ENCODE data around the gene TRIM17.
A peak's percentile ranks its signal among the peaks of the same experiment; 100 is the strongest.
"Not testable (repeated sequence)": the region's sequence is repeated elsewhere in the genome, so short reads cannot be mapped to it uniquely, and the experiment has no call there.

TRIM17 gene

DNA sequence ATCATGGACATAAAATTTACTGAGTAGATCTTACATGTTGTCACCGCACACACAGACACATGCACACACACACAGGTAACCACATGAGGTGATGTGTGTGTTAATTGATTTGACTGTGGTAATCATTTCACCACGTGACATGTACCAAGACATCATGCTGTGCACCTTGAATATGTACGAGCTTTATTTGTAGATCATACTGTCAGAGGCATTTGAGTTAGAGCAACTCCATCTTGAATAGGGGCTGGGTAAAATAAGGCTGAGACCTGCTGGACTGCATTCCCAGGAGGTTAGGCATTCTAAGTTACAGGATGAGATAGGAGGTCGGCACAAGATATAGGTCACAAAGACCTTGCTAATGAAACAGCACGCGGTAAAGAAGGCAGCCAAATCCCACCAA lies 31.7 kb upstream of the TRIM17 start:
- DNase-seq = no peak

DNA sequence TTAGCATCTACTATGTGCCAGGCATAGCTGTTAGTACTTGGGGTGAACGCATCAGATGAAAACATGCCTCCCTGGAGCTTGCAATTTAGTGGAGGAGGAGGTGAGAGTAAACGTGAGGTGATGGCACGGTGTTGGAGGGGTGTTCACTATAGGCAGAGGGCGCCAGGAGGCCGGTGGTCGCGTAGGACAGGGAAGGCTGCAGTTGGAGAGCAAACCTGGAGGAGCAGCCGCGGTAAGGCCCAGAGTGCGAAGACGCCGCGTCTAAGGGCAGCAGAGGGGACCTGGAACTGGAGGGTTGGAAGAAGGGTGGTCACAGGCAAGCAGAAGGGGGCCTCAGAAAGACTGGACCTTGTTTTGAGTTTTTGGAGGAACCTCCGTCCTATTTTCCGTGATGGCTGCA lies 30.2 kb upstream of the TRIM17 start:
- DNase-seq = no peak

DNA sequence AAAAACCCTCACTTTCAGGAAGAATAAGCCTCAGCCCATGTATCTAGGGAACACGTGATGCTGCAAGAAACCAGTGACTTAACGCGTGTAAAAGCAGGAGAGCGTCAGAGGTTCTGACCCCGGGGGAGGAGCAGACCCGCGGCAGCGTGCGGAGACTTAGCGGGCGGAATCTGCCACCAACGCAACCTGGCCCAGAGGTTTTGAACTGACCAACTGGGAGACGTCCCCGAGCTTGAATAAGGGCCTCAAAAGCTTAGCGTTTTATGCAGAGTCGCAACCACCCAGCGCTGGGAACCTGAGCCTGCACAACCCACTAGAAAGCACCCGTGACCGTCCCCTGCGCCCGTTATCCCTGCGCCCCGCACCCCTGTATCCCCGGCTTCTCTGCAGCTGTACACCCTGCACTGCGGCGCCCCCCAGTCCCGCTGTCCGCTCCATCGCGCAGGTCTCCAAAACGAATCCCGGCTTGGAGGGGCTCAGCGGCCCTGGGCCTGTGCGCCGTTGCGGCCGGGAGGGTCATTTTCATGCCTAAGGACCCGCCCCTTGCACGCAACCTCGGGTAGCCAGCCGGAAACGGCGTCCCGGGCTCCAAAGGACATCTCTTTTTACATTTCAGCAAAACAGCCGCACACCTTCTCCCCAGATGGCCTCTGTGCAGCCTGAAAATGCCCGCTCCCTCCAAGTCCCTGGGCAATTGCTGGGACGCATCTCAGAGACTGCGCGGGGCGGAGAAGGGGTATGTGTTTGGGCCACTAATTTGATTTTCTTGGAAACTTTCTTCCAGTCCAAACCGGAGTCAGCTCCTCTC lies 29.4 kb upstream of the TRIM17 start:
- peak; percentile 37 for DNase-seq

DNA sequence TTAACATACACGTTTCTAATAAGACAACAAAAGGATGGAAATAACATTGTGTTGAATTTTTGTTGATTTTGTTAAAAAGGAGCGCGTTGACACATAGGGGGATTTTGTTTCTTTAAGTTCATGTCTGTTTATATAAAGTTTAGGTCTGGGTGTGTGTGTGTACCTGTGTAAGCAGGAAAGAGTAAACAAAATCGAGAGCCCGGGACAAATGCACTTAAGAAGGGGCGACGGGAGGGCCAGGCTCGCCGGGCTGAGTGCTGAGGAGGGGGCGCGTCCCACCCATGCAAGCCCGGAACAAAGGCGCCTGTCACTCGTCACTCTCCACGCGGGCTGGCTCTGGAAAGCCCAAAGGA lies 28.8 kb upstream of the TRIM17 start:
- no peak for DNase-seq

DNA sequence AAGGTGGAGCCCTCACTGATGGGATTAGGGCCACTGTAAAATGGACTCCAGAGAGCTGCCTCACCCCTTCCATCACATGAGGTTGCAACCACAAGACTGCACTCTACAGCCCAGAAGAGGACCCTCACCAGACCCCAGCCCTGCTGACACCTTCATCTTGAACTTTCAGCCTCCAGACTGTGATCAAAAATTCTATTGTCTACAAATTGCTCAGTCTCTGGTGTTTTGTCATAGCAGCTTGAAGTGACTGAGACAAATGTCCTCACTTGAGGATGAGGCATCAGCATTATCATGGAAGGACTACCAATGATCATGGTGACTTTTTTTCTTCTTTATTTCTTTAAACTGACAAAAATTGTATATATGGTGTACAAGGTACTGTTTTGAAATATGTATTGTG lies 26.7 kb upstream of the TRIM17 start:
- DNase-seq = no peak

DNA sequence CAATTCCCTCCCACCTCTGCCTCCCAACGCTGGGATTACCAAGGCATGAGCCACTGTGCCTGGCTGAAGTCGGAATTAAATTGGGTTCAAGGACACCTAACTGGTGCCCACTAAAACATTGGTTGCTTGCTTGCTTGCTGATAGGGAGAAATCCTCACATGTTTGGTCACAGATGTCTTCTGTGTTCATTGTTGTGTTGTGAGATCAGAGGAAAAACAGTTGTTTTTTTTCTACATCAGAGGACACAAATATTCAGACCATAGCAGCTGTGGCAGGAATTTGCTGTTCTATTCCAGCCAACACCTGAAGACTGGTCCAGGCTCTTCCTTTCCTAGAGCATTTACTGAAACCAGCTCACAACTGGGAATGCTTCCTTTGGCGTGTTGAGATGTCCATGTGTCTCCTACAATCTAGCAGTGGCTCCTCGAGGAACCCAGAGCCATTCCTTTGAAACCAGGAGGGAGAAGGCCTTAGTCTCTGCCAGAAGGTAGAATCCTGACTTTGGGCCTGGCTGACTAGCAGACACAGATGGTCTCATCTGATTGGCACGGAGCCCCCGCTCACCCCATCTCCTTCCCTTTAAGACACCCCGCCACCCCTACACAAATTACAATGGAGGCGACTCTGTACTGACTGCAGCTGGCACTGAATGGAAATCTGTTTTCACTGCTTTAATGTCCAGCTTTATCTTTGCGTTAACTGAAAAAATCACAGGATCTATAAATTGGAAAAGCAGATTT lies 24.3 kb upstream of the TRIM17 start:
- no peak for DNase-seq

DNA sequence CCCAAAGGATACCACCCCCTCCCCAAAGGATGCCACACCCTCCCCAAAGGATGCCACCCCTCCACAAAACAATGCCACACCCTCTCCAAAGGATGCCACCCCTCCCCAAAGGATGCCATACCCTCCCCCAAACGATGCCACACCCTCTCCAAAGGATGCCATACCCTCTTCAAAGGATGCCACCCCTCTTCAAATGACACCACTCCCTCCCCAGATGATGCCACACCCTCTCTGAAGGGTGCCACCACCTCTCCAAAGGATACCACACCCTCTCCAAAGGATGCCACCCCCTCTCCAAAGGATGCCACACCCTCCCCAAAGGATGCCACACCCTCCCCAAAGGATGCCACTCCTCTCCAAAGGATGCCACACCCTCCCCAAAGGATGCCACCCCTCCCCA lies 21.6 kb upstream of the TRIM17 start:
- no peak for DNase-seq

DNA sequence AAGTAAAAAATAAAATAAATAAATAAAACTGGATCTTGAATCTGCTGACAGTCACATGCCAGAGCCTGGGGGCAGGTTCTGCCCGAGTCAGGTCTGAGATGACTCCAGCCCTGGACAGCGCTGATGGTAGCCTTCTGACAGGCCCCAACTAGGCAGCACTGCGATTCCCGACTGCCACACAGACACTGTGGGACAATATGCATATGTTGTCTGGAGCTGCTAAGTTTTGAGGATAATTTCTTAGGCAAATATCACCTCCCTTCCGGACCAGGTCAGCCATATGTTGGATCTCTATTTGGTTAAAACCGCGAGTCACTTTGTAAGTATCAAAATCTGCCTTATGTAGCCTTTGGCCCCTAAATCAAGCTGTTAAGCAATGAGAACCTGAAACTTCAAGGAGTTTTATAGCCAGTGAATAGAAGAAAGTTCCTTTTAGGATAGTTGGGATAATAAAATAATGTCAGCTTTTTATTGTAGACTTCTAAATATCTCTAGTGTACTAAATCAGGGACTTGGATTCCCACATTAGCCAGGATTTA lies 20.8 kb upstream of the TRIM17 start:
- no peak for DNase-seq

DNA sequence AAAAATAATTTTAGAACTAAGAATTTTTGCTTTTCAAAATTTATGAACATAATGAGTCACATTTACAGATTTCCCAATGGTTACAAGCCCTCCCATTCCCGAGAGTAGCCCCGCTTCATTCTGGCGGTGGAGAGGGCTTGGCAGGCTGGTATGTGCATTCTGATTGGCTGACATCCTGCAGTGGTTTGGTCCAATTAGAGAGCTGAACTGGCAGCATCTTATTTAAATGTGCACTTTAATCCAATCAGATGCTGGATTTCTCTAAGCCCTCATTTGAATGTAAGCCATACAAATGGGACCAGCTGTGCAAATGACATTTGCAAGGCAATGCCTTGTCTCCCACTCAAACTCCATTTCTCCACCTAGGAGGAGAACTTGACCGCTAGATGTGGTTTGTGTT lies 18.0 kb upstream of the TRIM17 start:
- no peak for DNase-seq

DNA sequence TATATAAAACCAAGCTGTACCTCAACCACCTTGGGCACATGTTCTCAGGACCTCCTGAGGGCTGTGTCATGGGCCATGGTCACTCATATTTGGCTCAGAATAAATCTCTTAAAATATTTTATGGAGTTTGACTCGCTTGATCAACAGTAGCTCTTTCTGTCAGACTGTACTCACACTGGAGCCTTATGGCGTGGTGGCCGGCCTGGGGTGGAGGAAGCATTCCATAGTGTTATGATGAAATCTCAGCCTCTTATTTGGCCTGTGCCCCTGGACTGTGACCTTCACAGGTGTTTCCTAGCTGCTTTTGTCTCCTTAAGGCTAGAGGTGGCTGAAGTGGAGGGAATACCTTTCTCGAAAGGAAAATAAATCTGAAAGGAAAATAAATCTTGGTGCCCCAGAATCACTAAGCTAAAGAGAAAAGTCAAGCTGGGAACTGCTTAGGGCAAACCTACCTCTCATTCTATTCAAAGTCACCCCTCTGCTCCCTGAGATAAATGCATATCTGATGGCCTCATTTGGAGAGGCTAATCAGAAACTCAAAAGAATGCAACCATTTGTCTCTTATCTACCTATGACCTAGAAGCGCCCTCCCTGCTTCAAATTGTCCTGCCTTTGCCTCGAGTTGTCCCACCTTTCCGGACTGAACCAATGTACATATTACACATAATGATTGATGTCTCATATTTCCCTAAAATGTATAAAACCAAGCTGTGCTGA lies 16.8 kb upstream of the TRIM17 start:
- DNase-seq = not testable (repeated sequence)

DNA sequence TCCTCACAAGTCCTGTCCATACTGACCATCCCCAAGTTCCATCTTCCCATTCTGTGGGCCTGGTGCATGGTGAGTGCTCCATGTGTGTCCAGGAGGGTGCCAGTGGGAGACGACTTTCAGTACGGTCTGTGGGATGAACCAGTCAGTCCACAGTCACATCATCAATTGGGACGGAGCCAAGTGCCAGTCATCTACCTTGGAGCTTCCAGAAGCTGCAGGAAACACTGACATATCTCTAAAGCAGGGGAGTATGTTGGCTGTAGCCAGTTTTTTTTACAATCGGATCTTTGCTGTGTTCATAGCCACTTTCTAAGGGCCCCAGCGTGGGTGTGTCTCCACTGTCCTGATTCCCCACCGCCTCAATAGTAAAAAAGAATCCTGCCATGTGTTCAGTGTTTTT lies 13.6 kb upstream of the TRIM17 start:
- no peak for DNase-seq

DNA sequence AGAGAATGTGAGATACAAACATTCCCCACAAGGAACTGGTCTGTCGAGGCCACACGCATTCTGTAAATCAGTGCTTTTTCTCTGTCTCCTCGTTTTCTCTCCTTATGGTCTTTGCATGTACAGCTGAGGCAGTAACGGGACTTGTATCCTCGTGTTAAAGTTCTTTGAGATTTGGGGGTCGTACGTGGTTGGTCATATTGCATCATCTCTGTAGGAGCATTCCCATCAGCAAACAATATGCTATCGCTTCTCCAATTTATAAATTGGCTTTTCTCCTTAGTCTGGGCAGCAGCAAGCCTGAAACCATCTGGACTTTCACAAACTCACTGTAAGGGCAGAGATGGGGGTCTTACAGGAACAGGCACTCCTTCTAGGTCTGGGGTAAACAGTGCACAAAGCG lies 13.0 kb upstream of the TRIM17 start:
- no peak for DNase-seq

DNA sequence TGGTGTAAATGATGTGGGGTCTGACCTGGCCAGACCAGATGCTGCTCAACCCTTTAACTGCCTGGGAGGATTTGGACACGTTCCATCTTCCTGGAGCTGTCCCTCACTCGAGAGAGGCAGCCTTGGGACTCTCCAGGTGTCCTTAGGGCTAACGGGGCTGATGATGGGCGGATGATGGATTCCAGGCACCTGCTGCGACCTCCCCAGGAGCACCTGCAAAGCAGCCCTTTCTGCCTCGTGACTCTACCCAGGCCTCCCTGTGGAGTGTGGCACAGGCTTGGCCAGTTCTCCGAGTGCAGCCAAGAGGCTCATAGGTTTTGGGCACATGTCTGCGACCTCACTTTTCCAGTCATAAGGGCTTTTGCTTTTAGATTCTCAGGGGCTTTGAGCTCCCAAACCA lies 12.3 kb upstream of the TRIM17 start:
- no peak for DNase-seq

DNA sequence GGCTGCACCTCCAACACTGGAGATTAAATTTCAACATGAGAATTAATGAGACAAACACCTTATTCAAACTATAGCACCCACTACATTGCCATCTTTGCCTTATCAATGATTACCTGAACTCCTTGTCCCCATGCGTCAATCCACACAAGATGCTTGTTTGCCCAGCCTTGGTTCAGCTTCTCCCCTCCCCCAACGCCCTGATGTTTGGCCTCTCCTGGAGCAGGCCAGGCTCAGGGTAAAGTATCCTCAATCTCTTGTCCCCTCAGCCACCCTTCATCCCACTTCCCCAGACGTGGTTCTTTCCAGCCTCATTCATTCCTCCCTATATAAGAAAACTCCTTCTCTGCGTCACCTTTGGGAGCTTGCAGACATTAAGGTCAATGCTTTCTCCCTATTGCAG lies 11.8 kb upstream of the TRIM17 start:
- DNase-seq = no peak

DNA sequence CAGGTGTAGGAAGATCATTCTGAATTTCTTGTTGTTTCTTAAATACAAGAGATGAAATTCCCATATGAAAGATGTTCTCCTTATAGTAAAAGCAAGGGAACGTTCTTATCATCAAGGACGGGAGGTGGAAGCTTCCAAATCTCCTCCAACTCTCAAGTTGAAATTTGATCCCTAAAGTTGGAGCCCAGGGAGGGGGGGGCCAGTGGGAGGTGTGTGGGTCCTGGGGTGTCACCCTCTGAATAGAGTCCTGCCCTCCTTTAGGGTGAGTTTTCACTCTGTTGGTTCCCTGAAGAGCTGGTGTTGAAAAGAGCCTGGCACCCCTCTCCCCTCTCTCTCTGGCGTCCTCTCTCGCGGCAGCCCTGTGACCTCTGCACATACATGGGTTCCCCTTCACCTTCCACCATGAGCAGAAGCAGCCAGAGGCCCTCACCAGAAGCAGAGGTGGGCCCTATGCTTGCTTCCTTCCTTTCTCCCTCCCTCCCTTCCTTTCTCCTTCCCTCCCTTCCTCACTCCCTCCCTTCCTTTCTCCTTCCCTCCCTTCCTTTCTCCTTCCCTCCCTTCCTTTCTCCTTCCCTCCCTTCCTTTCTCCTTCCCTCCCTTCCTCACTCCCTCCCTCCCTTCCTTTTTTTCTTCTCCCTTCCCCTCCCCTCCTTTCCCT lies 10.0 kb upstream of the TRIM17 start:
- no peak for DNase-seq

DNA sequence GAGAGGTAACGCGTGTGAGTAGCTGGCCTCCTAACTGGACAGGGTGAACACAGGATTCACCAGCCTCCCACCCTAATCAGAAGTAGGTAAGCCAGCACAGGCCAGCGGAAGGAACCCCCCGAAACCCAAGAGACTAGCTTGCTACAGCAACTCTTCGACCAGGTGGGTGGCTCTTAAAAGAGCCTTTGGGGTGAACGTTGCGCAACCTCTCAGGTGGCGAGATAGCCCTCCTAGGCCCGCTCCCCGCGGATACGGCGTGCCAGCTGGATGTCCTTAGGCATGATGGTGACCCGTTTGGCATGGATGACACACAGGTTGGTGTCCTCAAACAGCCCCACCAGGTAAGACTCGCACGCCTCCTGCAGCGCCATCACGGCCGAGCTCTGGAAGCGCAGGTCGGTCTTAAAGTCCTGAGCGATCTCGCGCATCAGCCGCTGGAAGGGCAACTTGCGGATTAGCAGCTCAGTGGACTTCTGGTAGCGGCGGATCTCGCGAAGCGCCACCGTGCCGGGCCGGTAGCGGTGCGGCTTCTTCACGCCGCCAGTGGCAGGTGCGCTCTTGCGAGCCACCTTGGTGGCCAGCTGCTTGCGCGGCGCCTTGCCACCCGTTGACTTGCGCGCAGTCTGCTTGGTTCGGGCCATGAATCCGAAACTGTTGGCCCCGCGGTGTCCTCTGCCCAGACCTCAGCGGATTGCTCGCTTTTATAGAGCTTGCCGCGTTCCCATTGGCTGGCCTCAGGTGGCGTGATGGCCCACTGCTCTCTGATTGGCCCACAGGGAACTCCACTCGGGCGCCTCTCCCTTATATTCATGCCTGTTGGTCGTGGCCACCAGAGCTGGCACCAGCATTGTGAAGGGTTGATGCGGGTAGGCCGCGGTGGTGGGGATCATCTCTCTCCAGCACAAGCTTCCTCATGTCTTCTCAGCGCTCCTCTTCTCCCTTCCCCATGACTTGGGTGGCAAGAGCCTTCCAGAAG lies 8.3 kb upstream of the TRIM17 start:
- no peak for DNase-seq

DNA sequence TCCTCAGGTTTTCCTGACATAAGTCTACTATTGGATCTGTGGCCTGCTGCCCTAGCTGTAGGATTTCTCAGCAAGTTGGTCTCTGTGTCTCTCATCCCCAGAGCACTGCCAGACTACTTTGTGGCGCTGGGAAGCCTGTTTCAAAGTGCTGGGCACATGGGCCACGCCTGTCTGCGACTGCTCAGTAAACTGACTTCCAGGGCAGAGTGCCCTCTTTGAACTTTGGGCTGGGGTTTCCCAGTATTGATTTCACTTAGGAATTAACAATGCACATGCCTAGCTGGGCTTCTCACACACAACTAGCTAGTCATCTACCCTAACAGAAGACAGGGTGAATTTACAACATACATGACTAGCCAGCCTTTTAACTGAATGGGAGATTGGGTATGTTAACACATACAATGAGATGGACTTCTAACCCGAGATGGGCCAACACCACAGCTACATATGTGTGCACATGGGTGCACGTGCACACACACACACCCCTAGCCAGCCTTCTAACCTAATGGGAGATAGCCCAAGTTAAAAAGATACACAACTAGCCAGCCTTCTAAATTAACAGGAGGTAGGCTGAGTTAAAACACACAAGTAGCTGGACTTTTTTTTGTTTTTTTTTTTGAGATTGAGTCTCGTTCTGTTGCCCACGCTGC lies 6.9 kb upstream of the TRIM17 start:
- no peak for DNase-seq

DNA sequence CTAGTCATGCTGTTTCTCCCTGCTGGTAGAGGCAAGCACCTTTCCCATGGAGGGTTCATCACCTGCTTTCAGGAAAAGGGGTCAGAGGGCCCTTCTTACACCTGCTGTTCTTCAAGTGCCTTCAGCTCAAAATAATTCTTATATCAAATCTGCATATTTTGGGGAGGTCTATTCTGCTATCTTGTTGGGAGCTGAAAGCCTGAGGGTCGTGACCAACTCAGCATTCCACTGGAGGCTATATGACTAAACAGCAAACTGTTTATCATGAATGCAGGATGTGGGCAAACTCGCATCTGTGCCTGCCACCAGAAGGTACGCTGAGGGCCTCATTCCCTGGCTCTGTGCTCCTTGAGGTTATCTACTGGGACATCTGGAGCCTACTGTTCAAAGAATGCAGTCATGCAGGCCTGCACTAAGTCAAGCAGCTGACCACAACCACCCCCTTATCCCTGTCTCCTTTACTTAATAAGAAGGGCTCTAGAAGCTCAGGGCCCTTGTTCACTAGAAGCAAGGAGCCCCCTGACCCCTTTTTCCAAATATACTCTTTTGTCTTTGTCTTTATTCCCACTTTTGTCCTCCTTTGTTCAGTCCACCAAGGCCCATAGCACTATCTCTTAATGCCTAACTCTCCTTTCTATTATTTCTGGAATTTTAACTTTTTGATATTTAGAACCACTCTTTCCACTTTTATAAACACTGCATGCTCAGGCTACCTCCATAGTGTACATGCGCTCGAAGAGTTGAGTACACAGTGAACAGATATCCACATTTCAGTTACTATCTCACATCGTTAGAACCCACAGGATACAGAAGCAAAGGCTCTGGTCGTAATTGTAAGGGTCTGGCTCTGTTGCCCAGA lies 4.5 kb upstream of the TRIM17 start:
- DNase-seq = no peak

DNA sequence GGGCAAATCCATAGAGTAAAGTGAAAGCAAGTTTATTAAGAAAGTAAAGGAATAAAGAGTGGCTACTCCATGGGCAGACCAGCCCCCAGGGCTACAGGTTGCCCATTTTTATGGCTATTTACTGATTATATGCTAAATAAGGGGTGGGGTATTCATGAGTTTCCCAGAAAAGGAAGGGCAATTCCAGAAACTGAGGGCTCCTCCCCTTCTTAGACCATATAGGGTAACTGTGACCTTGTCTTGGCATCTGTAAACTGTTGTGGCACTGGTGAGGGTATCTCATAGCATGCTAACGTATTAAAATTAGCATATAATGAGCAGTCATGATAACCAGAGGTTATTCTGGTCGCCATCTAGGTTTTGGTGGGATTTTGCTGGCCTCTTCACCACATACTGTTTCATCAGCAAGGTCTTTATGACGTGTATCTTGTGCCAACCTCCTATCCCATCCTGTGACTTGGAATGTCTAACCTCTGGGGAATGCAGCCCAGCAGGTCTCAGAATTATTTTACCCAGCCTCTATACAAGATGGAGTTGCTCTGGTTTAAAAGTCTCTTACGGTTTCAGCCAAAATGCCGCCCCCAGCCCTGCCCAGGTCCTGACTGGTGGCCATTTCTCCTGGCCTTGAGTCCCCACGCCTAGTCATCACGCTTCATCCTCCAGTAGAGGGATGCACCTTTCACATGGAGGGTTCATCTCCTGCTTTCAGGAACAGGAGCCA lies 982 bp upstream of the TRIM17 start:
- DNase-seq = no peak

DNA sequence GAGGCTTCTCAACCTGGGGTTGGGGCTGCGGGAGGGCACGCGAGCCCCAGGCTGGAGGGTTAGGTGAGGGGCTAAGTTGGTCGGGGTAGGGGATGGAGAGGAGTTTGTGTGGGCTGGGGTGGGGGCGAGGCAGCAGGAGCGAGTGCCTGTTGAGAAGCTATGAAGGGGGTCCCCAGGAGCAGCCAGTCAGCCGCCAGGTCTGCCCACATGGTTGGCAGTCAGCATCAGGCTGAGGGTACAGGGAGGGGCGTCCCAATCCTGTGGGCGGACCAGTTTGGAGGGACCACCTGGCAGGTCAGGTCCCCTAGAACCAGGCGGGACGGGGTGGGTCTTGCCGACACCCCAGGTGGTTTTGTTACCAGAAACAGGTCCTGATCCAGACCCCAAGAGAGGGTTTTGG lies 400 bp upstream of the TRIM17 start:
- no peak for DNase-seq
